ENCODE measurements around the gene KCNQ1. TPM values are rescaled to one million over a fixed set of nuclear protein-coding genes. Genes with fewer than 3 reads are reported as not detected.

The KCNQ1 gene
- polyA plus RNA-seq, 1 experiment, result not detected

- no peak for TF ChIP-seq CTCF (IDR thresholded peaks at IDR 0.05; ENCODE audit: low read depth, low read length)
- peaks cover 14% of the 10 kb centered on the region for H3K27me3 ChIP-seq (ENCODE audit: control insufficient read depth, insufficient read depth, low read length)
- ChIA-PET CTCF (no interaction called here), POLR2A (interaction anchor here (0.8 to 1.4 kb wide), 2 partner anchors 10 to 70 kb away, joined by 4 to 6 read pairs; partner anchors contain the start of gene CDKN1C)
- no peak overlapping the region for H3K27ac ChIP-seq (ENCODE audit: low read depth, low read length)
- no peak for DNase-seq (ENCODE audit: low read depth, low spot score)
- H3K4me3 ChIP-seq (ENCODE audit: low read depth, low read length), result no peak overlapping the region
- peaks cover 51% of the 10 kb centered on the region for H3K9me3 ChIP-seq (ENCODE audit: control insufficient read depth, insufficient read depth, low read length)
Observed at GRCh38 chr11:2815762-2816496, 371.1 kb downstream of the KCNQ1 start.

GRCh38 chr11:2816523-2816922, 371.7 kb downstream of the KCNQ1 start:
- Histone ChIP-seq H3K4me3 (ENCODE audit: low read depth, low read length) (no peak overlapping the region), H3K27ac (ENCODE audit: low read depth, low read length) (peak overlapping the region; percentile 61), H3K27me3 (ENCODE audit: control insufficient read depth, insufficient read depth, low read length) (peaks cover 8% of the 10 kb centered on the region), H3K9me3 (ENCODE audit: control insufficient read depth, insufficient read depth, low read length) (peaks cover 50% of the 10 kb centered on the region)
- no peak for DNase-seq (ENCODE audit: low read depth, low spot score)
- POLR2A ChIA-PET, result interaction anchor here (0.8 to 1.4 kb wide), 2 partner anchors 9 to 69 kb away, joined by 4 to 6 read pairs; partner anchors contain the start of gene CDKN1C
- TF ChIP-seq CTCF (IDR thresholded peaks at IDR 0.05; ENCODE audit: low read depth, low read length), result no peak
- CTCF ChIA-PET, result no interaction called here

GRCh38 chr11:2816941-2817421, 372.2 kb downstream of the KCNQ1 start:
- TF ChIP-seq CTCF (IDR thresholded peaks at IDR 0.05; ENCODE audit: low read depth, low read length), result no peak
- CTCF ChIA-PET, result no interaction called here

GRCh38 chr11:2817431-2817830, 372.6 kb downstream of the KCNQ1 start:
- no peak for DNase-seq (ENCODE audit: low read depth, low spot score)
- ChIA-PET POLR2A (interaction anchor here (0.5 to 1.4 kb wide), 2 partner anchors 68 kb away, joined by 3 to 6 read pairs; partner anchors contain the start of gene CDKN1C), CTCF (no interaction called here)
- Histone ChIP-seq H3K4me3 (ENCODE audit: low read depth, low read length) (no peak overlapping the region), H3K9me3 (ENCODE audit: control insufficient read depth, insufficient read depth, low read length) (peaks cover 56% of the 10 kb centered on the region), H3K27me3 (ENCODE audit: control insufficient read depth, insufficient read depth, low read length) (peaks cover 8% of the 10 kb centered on the region), H3K27ac (ENCODE audit: low read depth, low read length) (peak overlapping the region; percentile 61)
- TF ChIP-seq CTCF (IDR thresholded peaks at IDR 0.05; ENCODE audit: low read depth, low read length), result no peak

More at GRCh38 chr11:2816941-2817421, 372.2 kb downstream of the KCNQ1 start:
- POLR2A ChIA-PET, result interaction anchor here (0.5 to 1.4 kb wide), 3 partner anchors 9 to 69 kb away, joined by 3 to 6 read pairs (median 4); partner anchors contain the start of gene CDKN1C
- Histone ChIP-seq H3K27me3 (ENCODE audit: control insufficient read depth, insufficient read depth, low read length) (peaks cover 8% of the 10 kb centered on the region), H3K4me3 (ENCODE audit: low read depth, low read length) (no peak overlapping the region), H3K9me3 (ENCODE audit: control insufficient read depth, insufficient read depth, low read length) (peaks cover 51% of the 10 kb centered on the region), H3K27ac (ENCODE audit: low read depth, low read length) (peak overlapping the region; percentile 61)
- DNase-seq (ENCODE audit: low read depth, low spot score), result peak; percentile 66

- ChIA-PET CTCF (no interaction called here), POLR2A (no interaction called here)
- DNase-seq (ENCODE audit: low read depth, low spot score), result no peak
- Histone ChIP-seq H3K4me3 (ENCODE audit: low read depth, low read length) (no peak overlapping the region), H3K9me3 (ENCODE audit: control insufficient read depth, insufficient read depth, low read length) (peaks cover 57% of the 10 kb centered on the region), H3K27me3 (ENCODE audit: control insufficient read depth, insufficient read depth, low read length) (peaks cover 8% of the 10 kb centered on the region), H3K27ac (ENCODE audit: low read depth, low read length) (no peak overlapping the region)
- no peak for TF ChIP-seq CTCF (IDR thresholded peaks at IDR 0.05; ENCODE audit: low read depth, low read length)
Observed at GRCh38 chr11:2818021-2818420, 373.2 kb downstream of the KCNQ1 start.

Data from AG04450 (cell line).